ENCODE data around the gene CCDC17.

DNA sequence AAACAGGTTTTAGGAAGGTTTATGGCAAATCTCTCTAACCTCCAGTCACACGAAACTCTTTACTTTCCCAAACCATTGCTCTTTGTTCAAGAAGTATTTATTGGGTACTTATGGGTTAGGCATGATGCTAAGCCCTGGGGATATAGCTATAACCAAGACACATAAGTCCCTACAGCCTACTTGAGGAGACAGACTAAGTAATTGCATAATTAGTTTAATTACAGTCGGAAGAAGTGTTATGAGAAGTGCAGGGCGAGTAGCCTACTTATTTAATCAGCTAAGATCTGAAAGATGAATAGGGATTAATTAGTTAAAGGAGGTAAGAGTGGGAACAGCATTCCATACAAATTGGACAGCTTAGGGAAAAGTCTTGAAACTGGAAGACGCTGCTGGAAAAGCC lies 53.2 kb downstream of the CCDC17 start:
- no peak for TF ChIP-seq GATA3 (IDR thresholded peaks at IDR 0.05; ENCODE audit: low read depth, low read length)
- no peak for TF ChIP-seq GATA2 (IDR thresholded peaks at IDR 0.05; ENCODE audit: low read depth, low read length)
